Nephron (organoid): ENCODE results near the gene GRK3.

Experiments used
- H3K27ac Mint-ChIP-seq, 3 experiments: 2 replicates each; pipeline ENCODE4 v1.8.0; 2020; ENCODE audit warnings: mixed read lengths in 3 of 3, mild to moderate bottlenecking in 2 of 3, moderate library complexity in 1 of 3
- H3K27me3 Mint-ChIP-seq: 2 replicates; pipeline ENCODE4 v1.8.0; 2021; ENCODE audit warnings: low read depth, mild to moderate bottlenecking, moderate library complexity, mixed read lengths
- H3K36me3 Mint-ChIP-seq: 2 replicates; pipeline ENCODE4 v1.8.0; 2020; ENCODE audit warnings: low read depth, mixed read lengths
- H3K4me1 Mint-ChIP-seq: 2 replicates; pipeline ENCODE4 v1.8.0; 2020; ENCODE audit warnings: mixed read lengths
- H3K4me3 Mint-ChIP-seq, 3 experiments: 2 replicates each; pipeline ENCODE4 v1.8.0; 2020; ENCODE audit warnings: mild to moderate bottlenecking in 3 of 3, mixed read lengths in 3 of 3, moderate library complexity in 2 of 3
- H3K9me3 Mint-ChIP-seq: 2 replicates; pipeline ENCODE4 v1.8.0; 2020; ENCODE audit warnings: mixed read lengths
- TF ChIP-seq, protein P1 (sequence below), 3 experiments: fragments of 200-600 bp; sonication (generic); IDR thresholded peaks; one replicate each; pipeline ENCODE4 v1.5.0; 2021; ENCODE audit warnings: antibody characterized with exemption in 3 of 3; ENCODE audit not compliant: unreplicated experiment in 3 of 3

GRK3 gene

DNA sequence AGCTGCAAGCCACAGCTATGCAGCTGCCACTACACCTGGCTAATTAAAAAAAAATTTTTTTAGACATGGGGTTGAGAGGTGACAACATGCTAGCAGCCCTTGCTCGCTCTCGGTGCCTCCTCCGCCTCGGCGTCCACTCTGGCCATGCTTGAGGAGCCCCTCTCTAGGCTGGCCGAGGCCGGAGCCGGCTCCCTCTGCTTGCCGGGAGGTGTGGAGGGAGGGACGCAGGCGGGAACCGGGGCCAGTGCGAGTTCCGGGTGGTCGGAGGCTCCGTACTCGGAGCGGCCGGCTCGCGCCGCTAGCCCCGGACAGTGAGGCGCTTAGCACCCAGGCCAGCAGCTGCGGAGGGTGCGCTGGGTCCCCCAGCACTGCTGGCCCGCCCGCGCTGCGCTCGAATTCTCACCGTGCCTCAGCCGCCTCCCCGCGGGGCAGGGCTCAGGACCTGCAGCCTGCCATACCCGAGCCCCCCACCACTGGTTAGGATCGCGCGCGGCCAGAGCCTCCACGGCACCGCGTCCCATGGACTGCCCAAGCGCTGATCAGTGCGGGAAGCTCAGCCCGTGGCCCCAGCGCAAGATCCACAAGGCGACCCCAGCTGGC, 188.2 kb downstream of the GRK3 start:
- TF ChIP-seq, protein P1, sequence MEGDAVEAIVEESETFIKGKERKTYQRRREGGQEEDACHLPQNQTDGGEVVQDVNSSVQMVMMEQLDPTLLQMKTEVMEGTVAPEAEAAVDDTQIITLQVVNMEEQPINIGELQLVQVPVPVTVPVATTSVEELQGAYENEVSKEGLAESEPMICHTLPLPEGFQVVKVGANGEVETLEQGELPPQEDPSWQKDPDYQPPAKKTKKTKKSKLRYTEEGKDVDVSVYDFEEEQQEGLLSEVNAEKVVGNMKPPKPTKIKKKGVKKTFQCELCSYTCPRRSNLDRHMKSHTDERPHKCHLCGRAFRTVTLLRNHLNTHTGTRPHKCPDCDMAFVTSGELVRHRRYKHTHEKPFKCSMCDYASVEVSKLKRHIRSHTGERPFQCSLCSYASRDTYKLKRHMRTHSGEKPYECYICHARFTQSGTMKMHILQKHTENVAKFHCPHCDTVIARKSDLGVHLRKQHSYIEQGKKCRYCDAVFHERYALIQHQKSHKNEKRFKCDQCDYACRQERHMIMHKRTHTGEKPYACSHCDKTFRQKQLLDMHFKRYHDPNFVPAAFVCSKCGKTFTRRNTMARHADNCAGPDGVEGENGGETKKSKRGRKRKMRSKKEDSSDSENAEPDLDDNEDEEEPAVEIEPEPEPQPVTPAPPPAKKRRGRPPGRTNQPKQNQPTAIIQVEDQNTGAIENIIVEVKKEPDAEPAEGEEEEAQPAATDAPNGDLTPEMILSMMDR (IDR thresholded peaks at IDR 0.05; ENCODE audit: unreplicated experiment in 3 of 3): no peak
- H3K4me3 Mint-ChIP-seq: no peak overlapping the region
- peaks cover 40% of the 10 kb centered on the region for H3K4me1 Mint-ChIP-seq
- H3K27ac Mint-ChIP-seq: no peak overlapping the region
- peaks cover 2% of the 10 kb centered on the region for H3K9me3 Mint-ChIP-seq
- H3K36me3 Mint-ChIP-seq: no peaks in the 10 kb centered on the region
- H3K27me3 Mint-ChIP-seq: no peaks in the 10 kb centered on the region

DNA sequence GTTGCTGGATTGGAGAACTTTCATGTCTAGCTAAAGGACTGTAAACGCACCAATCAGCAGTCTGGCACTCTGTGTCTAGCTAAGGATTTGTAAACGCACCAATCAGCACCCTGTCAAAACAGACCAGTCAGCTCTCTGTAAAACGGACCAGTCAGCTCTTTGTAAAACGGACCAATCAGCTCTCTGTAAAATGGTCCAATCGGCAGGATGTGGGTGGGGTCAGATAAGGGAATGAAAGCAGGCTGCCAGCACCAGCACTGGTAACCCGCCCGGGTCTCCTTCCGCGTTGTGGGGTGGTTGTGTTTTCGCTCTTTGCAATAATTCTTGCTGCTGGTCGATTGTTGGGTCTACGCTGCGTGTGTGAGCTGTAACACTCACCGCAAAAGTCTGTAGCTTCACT, 188.8 kb downstream of the GRK3 start:
- Mint-ChIP-seq H3K27me3 (no peaks in the 10 kb centered on the region), H3K4me1 (peaks cover 36% of the 10 kb centered on the region), H3K4me3 (no peak overlapping the region), H3K36me3 (no peaks in the 10 kb centered on the region), H3K9me3 (peaks cover 2% of the 10 kb centered on the region), H3K27ac (no peak overlapping the region)
- TF ChIP-seq, protein P1 (IDR thresholded peaks at IDR 0.05; ENCODE audit: unreplicated experiment in 3 of 3): no peak

DNA sequence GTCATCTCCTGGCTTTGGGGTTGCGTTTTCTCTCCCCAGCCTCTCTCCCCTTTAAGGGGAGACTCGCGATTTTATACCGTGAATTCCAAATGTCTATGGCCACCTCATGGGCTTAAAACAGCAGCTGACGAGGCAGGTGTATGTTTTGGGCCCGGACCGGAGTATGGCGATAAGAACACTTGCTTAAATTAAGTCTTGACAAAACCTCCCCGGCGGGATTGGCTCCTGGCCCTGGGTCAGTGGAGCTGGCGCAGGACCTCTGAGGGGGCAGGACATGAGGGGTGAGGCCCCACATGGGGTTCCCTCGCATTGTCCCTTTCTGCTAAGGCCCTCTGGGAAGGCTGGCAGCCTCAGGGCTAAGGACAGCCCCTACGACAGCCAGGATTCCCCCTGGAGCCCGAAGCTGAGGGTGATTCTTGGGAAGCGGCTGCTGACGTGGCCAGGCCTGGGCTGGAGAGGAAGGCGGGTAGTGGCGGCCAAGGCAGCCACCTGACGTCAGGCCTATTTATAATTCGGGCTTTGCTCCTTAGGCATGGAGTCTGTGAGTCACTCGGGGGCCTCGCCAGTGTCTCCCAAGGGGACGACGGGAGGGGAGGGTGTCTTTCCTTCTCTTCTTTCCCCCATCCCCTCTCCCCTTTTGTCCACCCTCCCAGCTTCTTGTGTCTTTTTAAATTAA, 190.2 kb downstream of the GRK3 start:
- Mint-ChIP-seq H3K4me1 (peaks cover 34% of the 10 kb centered on the region), H3K36me3 (no peaks in the 10 kb centered on the region), H3K4me3 (no peak overlapping the region), H3K9me3 (peaks cover 2% of the 10 kb centered on the region), H3K27me3 (peaks cover 5% of the 10 kb centered on the region), H3K27ac (peak overlapping the region in 1 of 3 experiments; percentile 6)
- TF ChIP-seq, protein P1 (IDR thresholded peaks at IDR 0.05; ENCODE audit: unreplicated experiment in 3 of 3): no peak

DNA sequence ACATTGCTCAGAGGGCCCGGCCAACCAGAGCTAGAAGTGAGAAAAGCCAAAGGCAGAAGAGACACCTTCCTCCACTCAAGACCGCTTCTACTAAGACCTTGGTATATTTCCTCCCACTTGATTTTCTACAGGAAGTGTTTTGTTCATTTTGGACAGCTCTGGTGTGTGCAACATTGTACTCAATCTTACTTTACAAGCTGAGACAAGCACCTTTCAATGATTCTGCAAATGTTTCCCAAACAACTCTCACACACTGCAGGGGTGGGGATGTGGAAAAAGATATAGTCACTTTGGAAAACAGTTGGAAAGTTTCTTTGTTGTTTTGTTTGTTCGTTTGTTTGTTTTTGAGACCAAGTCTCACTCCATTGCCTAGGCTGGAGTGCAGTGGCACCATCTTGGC, 193.2 kb downstream of the GRK3 start:
- TF ChIP-seq, protein P1 (IDR thresholded peaks at IDR 0.05; ENCODE audit: unreplicated experiment in 3 of 3): no peak
- H3K36me3 Mint-ChIP-seq: no peaks in the 10 kb centered on the region
- no peak overlapping the region for H3K4me3 Mint-ChIP-seq
- peaks cover 2% of the 10 kb centered on the region for H3K9me3 Mint-ChIP-seq
- H3K27ac Mint-ChIP-seq: no peak overlapping the region
- peaks cover 28% of the 10 kb centered on the region for H3K4me1 Mint-ChIP-seq
- peaks cover 9% of the 10 kb centered on the region for H3K27me3 Mint-ChIP-seq

DNA sequence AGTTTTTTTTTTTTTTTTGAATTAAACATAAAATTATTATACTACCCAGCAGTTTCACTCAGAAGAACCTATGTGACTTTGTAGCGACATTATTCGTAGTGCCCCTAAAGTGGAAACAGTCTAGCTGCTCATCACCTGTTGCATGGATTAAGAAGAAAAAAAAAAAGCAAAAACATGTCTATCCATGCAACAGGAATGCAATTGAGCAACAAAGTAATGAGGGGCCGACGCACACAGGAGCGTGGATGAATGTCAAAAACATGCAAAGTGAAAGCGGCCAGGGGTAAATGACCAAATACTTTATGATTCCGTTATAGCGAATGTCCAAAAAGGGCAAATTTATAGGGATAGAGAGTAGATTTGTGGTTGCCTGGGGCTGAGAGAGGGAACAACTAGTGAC, 193.8 kb downstream of the GRK3 start:
- Mint-ChIP-seq H3K27me3 (peaks cover 14% of the 10 kb centered on the region), H3K9me3 (peaks cover 2% of the 10 kb centered on the region), H3K4me3 (no peak overlapping the region), H3K27ac (no peak overlapping the region), H3K4me1 (peaks cover 28% of the 10 kb centered on the region), H3K36me3 (no peaks in the 10 kb centered on the region)
- TF ChIP-seq, protein P1 (IDR thresholded peaks at IDR 0.05; ENCODE audit: unreplicated experiment in 3 of 3): no peak

DNA sequence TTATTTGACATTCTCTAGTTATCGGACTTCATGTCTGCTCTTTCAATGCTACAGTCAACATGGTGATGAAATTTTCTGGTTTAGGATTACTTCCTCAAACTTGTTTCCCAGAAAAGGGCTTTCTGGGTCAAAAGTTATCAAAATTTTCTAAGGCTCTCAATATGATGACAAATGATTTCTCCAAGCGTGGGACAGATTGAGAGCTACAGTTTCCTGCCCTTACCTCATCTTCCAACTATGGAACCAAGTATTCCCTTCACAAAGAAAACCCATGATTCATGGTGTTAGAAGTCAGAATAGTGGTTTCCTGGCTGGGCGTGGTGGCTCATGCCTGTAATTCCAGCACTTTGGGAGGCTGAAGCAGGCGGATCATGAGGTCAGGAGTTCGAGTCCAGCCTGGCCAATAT, 195.4 kb downstream of the GRK3 start:
- Mint-ChIP-seq H3K27ac (no peak overlapping the region), H3K36me3 (no peaks in the 10 kb centered on the region), H3K4me3 (no peak overlapping the region), H3K9me3 (peaks cover 5% of the 10 kb centered on the region), H3K4me1 (peaks cover 22% of the 10 kb centered on the region), H3K27me3 (peaks cover 19% of the 10 kb centered on the region)
- TF ChIP-seq, protein P1 (IDR thresholded peaks at IDR 0.05; ENCODE audit: unreplicated experiment in 3 of 3): no peak
